MCF 10A (cell line): ENCODE results near the gene ECE1. TPM values are rescaled to one million over a fixed set of nuclear protein-coding genes. Genes with fewer than 3 reads are reported as not detected.
"Not testable (repeated sequence)": the region's sequence is repeated elsewhere in the genome, so short reads cannot be mapped to it uniquely, and the experiment has no call there.

ENCODE experiments used
- BruUV-seq: library from RNA; stranded (reverse); fragments of 400-500 nt; replicated peaks from 2 replicates; lab custom pipeline; 2021; lab: Mats Ljungman, UMichigan
- CTCF ChIA-PET: fragments of 300-600 bp; sonication (Branson Sonifier 250); formaldehyde crosslinking; extraction: SDS; loops from one replicate; lab custom pipeline; 2021; ENCODE audit warnings: antibody characterized with exemption, inconsistent platforms; lab: Yijun Ruan, JAX
- POLR2A ChIA-PET: fragments of 300-600, 350-650 bp; sonication (Branson Sonifier 250); formaldehyde crosslinking; extraction: SDS; loops from one replicate; lab custom pipeline; 2020; ENCODE audit warnings: antibody characterized with exemption, inconsistent platforms; lab: Yijun Ruan, JAX
- DNase-seq: peaks from one replicate; pipeline ENCODE4 v3.0.0-alpha.2; 2018; ENCODE audit not compliant: unreplicated experiment
- H3K27ac Mint-ChIP-seq: one replicate; pipeline ENCODE4 v1.8.0; 2022; ENCODE audit warnings: mild to moderate bottlenecking, low read depth, mixed read lengths; ENCODE audit not compliant: unreplicated experiment
- H3K27me3 Mint-ChIP-seq: one replicate; pipeline ENCODE4 v1.8.0; 2022; ENCODE audit warnings: mixed read lengths; ENCODE audit not compliant: insufficient read depth, unreplicated experiment
- H3K36me3 Mint-ChIP-seq: one replicate; pipeline ENCODE4 v1.8.0; 2022; ENCODE audit warnings: mild to moderate bottlenecking, moderate library complexity, mixed read lengths; ENCODE audit not compliant: insufficient read depth, unreplicated experiment
- H3K4me1 Mint-ChIP-seq: one replicate; pipeline ENCODE4 v1.8.0; 2022; ENCODE audit warnings: mixed read lengths; ENCODE audit not compliant: insufficient read depth, unreplicated experiment
- H3K4me3 Mint-ChIP-seq: one replicate; pipeline ENCODE4 v1.8.0; 2022; ENCODE audit warnings: mild to moderate bottlenecking, moderate library complexity, mixed read lengths; ENCODE audit not compliant: unreplicated experiment
- H3K9me3 Mint-ChIP-seq: one replicate; pipeline ENCODE4 v1.8.0; 2022; ENCODE audit warnings: mixed read lengths; ENCODE audit not compliant: unreplicated experiment
- intact Hi-C: fragments of 100-400 bp; cut with micrococcal nuclease; formaldehyde crosslinking; loops from 2 replicates; pipeline ENCODE4 v1.14.1; 2022
- total RNA-seq: library from RNA; stranded (reverse); gene quantifications from 2 replicates; pipeline ENCODE4 v1.2.3, GENCODE V29; 2022
- TF ChIP-seq, protein P1 (sequence below): fragments of 200-600 bp; IDR thresholded peaks from one replicate; pipeline ENCODE4 v1.8.0; 2022; ENCODE audit warnings: antibody characterized with exemption, mild to moderate bottlenecking; ENCODE audit not compliant: unreplicated experiment

The ECE1 gene
- total RNA-seq, 1 experiment from 2014 or later: 40.0 TPM

DNA sequence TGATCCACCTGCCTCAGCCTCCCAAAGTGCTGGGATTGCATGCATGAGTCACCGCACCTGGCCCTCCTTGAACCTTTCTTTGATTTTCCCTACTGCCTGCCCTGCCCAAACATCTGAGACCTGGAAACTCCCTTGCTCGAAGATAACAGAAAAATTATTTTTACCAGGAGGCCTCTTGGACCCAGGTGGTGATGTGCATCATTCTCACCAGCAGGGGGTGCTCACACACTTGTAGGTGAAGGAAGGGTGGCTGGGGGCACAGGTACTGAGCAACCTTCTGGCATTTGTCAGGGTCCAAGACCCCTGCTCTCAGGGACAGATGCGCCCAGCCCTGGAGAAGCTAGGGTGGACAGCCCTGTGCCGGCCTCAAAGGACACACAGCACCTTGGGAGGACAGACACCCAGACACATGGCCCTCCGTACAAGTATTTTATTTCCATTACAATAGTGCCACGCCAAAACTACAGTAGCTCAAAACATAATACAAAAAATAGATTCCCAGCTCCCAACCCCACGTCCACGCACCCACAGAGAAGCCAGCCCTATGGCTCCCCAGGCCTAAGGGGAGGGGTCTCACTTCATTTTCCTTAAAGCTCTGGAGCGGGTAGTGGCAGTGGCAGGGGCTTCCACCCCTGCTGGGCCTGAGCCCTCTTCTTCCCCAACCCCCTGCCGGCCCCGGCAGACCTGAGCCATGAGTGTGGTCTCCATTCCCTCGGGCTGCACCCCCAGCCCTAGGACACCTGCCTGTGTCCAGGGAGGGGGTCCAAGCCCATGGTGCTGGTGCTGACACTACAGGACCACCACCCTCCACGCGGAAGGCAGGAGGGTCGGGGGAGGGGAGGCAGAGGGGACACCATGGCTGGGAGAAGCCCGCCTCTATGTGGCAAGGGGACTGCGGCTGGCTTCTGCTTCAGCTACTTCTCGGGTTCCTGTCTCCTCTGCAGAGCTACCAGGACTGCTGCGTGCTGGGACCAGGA, 73.1 kb downstream of the ECE1 start:
- Mint-ChIP-seq H3K36me3 (peaks cover 34% of the 10 kb centered on the region), H3K27ac (no peak overlapping the region), H3K27me3 (no peaks in the 10 kb centered on the region), H3K9me3 (no peaks in the 10 kb centered on the region), H3K4me3 (no peak overlapping the region), H3K4me1 (no peaks in the 10 kb centered on the region)
- intact Hi-C loops: loop anchor here (1.0 kb wide), 1 partner anchor 151 kb away; no protein-coding TSS in a partner anchor
- TF ChIP-seq, protein P1, sequence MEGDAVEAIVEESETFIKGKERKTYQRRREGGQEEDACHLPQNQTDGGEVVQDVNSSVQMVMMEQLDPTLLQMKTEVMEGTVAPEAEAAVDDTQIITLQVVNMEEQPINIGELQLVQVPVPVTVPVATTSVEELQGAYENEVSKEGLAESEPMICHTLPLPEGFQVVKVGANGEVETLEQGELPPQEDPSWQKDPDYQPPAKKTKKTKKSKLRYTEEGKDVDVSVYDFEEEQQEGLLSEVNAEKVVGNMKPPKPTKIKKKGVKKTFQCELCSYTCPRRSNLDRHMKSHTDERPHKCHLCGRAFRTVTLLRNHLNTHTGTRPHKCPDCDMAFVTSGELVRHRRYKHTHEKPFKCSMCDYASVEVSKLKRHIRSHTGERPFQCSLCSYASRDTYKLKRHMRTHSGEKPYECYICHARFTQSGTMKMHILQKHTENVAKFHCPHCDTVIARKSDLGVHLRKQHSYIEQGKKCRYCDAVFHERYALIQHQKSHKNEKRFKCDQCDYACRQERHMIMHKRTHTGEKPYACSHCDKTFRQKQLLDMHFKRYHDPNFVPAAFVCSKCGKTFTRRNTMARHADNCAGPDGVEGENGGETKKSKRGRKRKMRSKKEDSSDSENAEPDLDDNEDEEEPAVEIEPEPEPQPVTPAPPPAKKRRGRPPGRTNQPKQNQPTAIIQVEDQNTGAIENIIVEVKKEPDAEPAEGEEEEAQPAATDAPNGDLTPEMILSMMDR: peak; percentile 87
- peak; percentile 65 for DNase-seq
- no TSS peak for BruUV-seq
- POLR2A ChIA-PET: no interaction called here
- CTCF ChIA-PET: interaction anchor here (0.5 to 3.4 kb wide), 24 partner anchors 9 to 1058 kb away, joined by 3 to 38 read pairs (median 4); no protein-coding TSS in a partner anchor

DNA sequence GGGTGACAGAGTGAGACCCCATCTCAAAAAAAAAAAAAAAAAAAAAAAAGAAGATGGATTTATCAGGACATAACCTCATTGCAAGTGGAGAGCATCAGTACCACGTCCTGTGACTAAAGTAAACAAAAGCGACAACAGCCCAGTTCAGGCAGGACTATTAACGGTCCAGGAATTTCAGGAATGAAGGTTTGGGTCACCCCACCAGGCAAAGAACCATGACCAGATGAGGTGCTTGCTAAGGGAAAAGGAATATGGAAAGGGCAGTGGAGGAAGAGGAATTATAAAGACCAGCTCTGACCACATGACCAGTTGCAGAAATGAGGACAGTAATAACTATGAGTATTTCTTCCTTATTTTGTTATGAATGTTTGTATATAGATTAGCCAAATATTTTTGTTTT, 78.1 kb downstream of the ECE1 start:
- no peak for DNase-seq

DNA sequence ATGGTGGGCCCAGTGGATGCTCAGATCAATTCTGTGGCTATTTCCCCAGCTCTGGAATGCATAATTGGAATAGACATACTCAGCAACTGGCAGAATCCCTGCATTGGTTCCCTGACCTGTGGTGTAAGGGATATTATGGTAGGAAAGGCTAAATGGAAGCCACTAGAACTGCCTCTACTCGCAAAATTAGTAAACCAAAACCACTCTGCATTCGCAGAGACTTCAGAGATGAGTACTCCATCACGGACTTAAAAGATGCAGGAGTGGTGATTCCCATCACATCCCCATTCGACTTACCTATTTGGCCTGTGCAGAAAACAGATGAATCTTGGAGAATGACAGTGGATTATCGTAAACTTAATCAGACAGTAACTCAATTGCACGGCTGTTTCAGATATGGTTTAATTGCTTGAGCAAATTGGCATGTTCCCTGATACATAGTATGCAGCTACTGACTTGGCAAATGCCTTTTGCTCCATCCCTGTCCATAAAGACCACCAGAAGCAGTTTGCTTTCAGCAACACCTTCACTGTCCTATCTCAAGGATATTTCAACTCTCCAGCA, 82.0 kb downstream of the ECE1 start:
- H3K9me3 Mint-ChIP-seq, intact Hi-C loops, H3K36me3 Mint-ChIP-seq, DNase-seq, H3K4me1 Mint-ChIP-seq, POLR2A ChIA-PET, H3K4me3 Mint-ChIP-seq, H3K27ac Mint-ChIP-seq, H3K27me3 Mint-ChIP-seq, BruUV-seq: not testable (repeated sequence)
- CTCF ChIA-PET: interaction anchor here (1.0 kb wide), 1 partner anchor 23 kb away, joined by 5 read pairs; no protein-coding TSS in a partner anchor

More for the DNA sequence above, 78.1 kb downstream of the ECE1 start:
- BruUV-seq: no TSS peak
- Mint-ChIP-seq H3K27ac (no peak overlapping the region), H3K4me1 (no peaks in the 10 kb centered on the region), H3K9me3 (no peaks in the 10 kb centered on the region), H3K36me3 (peaks cover under 1% of the 10 kb centered on the region), H3K27me3 (no peaks in the 10 kb centered on the region), H3K4me3 (no peak overlapping the region)
- TF ChIP-seq, protein P1: no peak
- ChIA-PET CTCF (interaction anchor here (0.6 to 0.7 kb wide), 2 partner anchors 17 to 21 kb away, joined by 3 read pairs; no protein-coding TSS in a partner anchor), POLR2A (no interaction called here)
- intact Hi-C loops: no loop called here

DNA sequence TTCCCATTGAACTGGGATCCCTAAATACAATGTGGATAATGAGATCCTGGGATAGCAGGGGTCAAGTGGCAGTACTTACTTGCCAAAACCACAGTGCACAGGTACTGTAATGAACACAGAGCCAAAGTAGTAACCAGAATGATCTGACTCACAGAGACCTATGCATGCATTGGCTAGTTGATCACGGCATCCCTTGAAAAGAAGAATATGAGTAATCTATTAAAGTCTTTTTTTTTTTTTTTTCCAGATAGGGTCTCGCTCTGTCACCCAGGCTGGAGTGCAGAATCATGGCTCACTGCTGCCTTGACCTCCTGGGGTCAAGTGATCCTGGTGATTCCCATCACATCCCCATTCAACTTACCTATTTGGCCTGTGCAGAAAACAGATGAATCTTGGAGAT, 84.1 kb downstream of the ECE1 start:
- ChIA-PET CTCF (interaction anchor here (1.2 kb wide), 1 partner anchor 10 kb away, joined by 3 read pairs; no protein-coding TSS in a partner anchor), POLR2A (no interaction called here)
- no peak overlapping the region for H3K4me3 Mint-ChIP-seq
- H3K4me1 Mint-ChIP-seq: no peaks in the 10 kb centered on the region
- H3K36me3 Mint-ChIP-seq: no peaks in the 10 kb centered on the region
- no TSS peak for BruUV-seq
- intact Hi-C loops: no loop called here
- no peaks in the 10 kb centered on the region for H3K9me3 Mint-ChIP-seq
- no peak overlapping the region for H3K27ac Mint-ChIP-seq
- no peaks in the 10 kb centered on the region for H3K27me3 Mint-ChIP-seq
- DNase-seq: peak; percentile 25
- TF ChIP-seq, protein P1: no peak
